ENCODE results near the gene MSGN1. TPM values are rescaled to one million over a fixed set of nuclear protein-coding genes. Genes with fewer than 3 reads are reported as not detected.

Gene MSGN1
- total RNA-seq, 2 donors from 2014 or later, result not detected

DNA sequence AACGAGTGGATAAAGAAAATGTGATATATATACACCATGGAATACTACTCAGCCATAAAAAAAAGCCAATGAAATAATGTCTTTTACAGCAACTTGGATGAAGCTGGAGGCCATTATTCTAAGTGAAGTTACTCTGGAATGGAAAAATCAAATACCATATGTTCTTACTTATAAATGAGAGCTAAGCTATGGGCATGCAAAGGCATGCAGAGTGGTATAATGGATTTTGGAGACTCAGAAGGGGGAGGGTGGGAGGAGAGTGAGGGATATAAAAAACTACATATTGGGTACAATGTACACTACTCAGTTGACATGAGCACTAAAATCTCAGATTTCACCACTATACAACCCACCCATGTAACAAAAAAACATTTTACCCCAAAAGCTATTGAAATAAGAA, 1.7 kb upstream of the MSGN1 start:
- DNase-seq (ENCODE audit: low spot score) (no peak), ATAC-seq (ENCODE audit: insufficient number of reproducible peaks, low FRiP score, low read depth) (no peak)
- no peak overlapping the region for H3K4me3 ChIP-seq
- no peaks in the 10 kb centered on the region for H3K4me1 ChIP-seq (ENCODE audit: control insufficient read depth in 1 of 2, low read depth in 2 of 2)
- no peak overlapping the region for H3K27ac ChIP-seq
- H3K36me3 ChIP-seq, result no peaks in the 10 kb centered on the region
- TF ChIP-seq, protein P1, sequence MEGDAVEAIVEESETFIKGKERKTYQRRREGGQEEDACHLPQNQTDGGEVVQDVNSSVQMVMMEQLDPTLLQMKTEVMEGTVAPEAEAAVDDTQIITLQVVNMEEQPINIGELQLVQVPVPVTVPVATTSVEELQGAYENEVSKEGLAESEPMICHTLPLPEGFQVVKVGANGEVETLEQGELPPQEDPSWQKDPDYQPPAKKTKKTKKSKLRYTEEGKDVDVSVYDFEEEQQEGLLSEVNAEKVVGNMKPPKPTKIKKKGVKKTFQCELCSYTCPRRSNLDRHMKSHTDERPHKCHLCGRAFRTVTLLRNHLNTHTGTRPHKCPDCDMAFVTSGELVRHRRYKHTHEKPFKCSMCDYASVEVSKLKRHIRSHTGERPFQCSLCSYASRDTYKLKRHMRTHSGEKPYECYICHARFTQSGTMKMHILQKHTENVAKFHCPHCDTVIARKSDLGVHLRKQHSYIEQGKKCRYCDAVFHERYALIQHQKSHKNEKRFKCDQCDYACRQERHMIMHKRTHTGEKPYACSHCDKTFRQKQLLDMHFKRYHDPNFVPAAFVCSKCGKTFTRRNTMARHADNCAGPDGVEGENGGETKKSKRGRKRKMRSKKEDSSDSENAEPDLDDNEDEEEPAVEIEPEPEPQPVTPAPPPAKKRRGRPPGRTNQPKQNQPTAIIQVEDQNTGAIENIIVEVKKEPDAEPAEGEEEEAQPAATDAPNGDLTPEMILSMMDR (IDR thresholded peaks at IDR 0.05), result no peak
- H3K27me3 ChIP-seq (replicated peaks; ENCODE audit: insufficient read depth), result no peaks in the 10 kb centered on the region
- H3K9me3 ChIP-seq, result no peaks in the 10 kb centered on the region

DNA sequence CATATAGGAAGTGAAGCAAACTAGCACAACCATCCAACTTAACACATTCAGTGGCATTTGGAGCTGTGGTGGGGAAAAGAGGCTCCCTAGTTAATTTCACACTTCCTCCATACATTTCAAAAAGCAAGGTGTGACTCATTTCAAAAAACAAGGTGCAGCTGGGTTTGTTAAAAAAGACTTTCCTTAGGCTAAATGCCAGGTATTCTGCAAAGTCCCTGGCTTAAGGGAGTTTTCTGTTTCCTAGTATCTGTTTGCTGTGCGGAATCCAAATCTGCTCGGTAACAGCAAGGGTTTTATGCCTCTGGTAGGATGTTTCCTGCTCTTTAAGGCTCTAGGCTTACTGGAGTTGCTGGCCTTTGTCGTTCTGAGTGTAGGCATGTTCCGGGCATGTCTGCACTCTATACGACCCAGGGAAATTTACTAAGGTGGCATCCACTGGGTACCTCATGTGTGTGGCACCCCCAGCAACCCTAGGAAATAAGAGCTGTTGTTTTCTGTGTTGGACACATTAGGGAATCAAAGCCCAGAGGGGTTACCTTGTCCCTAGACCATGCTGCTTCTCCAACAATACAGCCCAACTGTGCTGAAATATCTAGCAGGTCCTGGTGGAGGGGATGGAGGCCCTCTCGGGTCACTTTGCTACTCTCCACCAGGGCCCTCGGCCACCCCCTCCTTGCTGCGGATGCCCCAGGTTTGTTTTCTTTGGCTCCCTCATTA, 634 bp upstream of the MSGN1 start:
- H3K36me3 ChIP-seq, result no peaks in the 10 kb centered on the region
- no peak overlapping the region for H3K27ac ChIP-seq
- peaks cover 0 to 4% of the 10 kb centered on the region in 2 donors for H3K4me1 ChIP-seq (ENCODE audit: control insufficient read depth in 1 of 2, low read depth in 2 of 2)
- H3K27me3 ChIP-seq (replicated peaks; ENCODE audit: insufficient read depth), result no peaks in the 10 kb centered on the region
- ATAC-seq (ENCODE audit: insufficient number of reproducible peaks, low FRiP score, low read depth) (no peak), DNase-seq (ENCODE audit: low spot score) (no peak)
- no peak overlapping the region for H3K4me3 ChIP-seq
- TF ChIP-seq, protein P1 (IDR thresholded peaks at IDR 0.05), result no peak
- no peaks in the 10 kb centered on the region for H3K9me3 ChIP-seq

DNA sequence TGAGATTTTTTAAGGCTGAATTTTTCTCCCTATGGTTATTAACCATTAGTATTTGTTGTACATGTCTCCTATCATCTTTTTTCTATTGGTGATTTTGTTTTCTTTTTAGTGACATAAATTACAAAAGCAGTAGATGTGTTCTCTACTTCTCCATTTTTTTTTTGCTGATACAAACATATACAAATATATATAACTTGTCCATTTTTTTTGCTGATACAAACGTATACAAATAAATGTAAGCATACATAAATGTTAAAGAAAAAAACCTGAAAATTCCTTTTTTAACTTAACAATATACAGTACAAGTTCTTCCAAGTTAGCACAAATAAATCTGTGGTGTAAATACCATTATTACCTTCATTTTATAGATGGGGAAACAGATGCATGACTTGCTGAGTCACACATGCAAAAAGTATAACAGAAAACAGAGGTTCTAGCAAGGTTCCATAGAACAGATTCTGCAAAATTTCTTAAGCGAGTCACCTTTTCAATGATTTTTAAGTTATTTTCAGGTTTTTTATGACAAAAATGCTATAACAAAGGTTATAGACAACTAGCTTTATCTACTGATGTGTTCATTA, 2.1 kb downstream of the MSGN1 start:
- ATAC-seq (ENCODE audit: insufficient number of reproducible peaks, low FRiP score, low read depth) (no peak), DNase-seq (ENCODE audit: low spot score) (no peak)
- TF ChIP-seq, protein P1 (IDR thresholded peaks at IDR 0.05), result no peak
- no peak overlapping the region for H3K4me3 ChIP-seq
- peaks cover 14 to 31% of the 10 kb centered on the region in 2 donors for H3K4me1 ChIP-seq (ENCODE audit: control insufficient read depth in 1 of 2, low read depth in 2 of 2)
- no peaks in the 10 kb centered on the region for H3K27me3 ChIP-seq (replicated peaks; ENCODE audit: insufficient read depth)
- no peaks in the 10 kb centered on the region for H3K36me3 ChIP-seq
- H3K9me3 ChIP-seq, result no peaks in the 10 kb centered on the region
- no peak overlapping the region for H3K27ac ChIP-seq

DNA sequence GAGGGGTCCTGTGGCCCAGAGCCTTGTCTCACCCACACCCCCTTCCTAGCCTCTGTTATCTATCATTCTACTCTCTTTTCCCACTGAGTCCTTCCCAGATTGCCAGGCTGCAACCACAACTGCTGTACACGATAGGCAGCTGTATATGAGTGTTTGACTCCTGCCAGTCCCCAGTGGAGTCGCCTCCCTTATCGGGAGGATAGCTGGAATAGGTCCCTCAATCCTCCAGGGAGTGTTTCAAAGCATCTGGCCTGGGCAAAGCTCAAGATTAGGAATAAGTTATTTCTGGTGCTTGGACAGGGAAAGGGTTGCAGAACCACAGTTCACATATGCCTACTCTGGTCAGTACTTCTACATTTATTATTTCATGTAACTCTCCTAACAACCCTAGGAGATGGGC, 4.8 kb downstream of the MSGN1 start:
- Histone ChIP-seq H3K4me3 (no peak overlapping the region), H3K4me1 (ENCODE audit: control insufficient read depth in 1 of 2, low read depth in 2 of 2) (peaks cover 14 to 39% of the 10 kb centered on the region in 2 donors), H3K36me3 (no peaks in the 10 kb centered on the region), H3K9me3 (no peaks in the 10 kb centered on the region), H3K27ac (peak overlapping the region; percentile 4 to 44), H3K27me3 (replicated peaks; ENCODE audit: insufficient read depth) (no peaks in the 10 kb centered on the region)
- TF ChIP-seq, protein P1 (IDR thresholded peaks at IDR 0.05), result no peak
- no peak for DNase-seq (ENCODE audit: low spot score)
- ATAC-seq (ENCODE audit: insufficient number of reproducible peaks, low FRiP score, low read depth), result peak; percentile 23

DNA sequence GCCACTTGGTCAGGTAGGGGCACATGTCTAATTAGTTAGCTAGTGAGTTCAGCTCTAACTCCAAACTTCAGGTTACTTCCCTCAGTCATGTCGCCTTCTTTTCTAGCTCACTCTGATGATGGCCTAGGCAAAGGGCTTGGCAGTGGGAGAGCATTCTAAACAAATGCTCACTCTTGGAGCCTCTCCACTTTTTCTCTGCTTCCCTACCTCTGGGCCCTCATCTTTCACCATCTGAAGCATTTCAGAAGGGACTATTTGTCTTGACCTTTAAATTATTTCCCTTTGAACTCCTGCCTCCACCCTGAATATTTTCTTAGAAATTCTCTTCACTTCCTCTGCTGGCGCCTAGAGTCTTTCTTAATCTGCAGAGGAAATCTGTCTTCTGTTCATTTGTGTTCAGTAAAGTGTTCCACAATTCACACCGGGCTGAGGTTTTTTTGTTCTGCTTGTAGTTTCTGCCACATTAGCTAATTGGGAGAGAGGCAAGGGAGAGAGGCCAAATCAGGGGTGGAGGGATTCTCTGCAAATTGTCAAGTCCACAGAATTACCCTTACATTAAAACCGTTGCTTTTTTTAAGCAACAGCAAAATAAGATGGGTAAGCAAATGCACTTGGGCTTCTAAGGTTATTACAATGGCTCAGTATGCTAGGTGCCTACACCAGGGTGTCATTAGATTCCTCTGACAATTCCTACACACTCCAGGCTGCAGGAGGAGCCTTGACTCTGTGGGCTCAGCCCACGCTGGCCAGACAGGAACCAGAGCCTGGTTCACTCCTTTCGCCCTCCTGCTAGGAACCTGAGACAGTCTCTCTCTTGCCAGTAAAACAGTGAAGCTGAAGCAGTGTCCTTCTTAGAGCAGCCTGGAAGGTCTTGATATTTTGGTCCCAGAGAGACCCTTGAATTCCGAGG, 5.5 kb downstream of the MSGN1 start:
- H3K27me3 ChIP-seq (replicated peaks; ENCODE audit: insufficient read depth), result no peaks in the 10 kb centered on the region
- no peak for DNase-seq (ENCODE audit: low spot score)
- peak overlapping the region; percentile 11 to 44 for H3K27ac ChIP-seq
- no peaks in the 10 kb centered on the region for H3K36me3 ChIP-seq
- H3K4me1 ChIP-seq (ENCODE audit: control insufficient read depth in 1 of 2, low read depth in 2 of 2), result peaks cover 14 to 39% of the 10 kb centered on the region in 2 donors
- H3K9me3 ChIP-seq, result no peaks in the 10 kb centered on the region
- TF ChIP-seq, protein P1 (IDR thresholded peaks at IDR 0.05), result no peak
- ATAC-seq (ENCODE audit: insufficient number of reproducible peaks, low FRiP score, low read depth), result no peak
- H3K4me3 ChIP-seq, result no peak overlapping the region
